Ishikawa (cell line): ENCODE data around the gene PLXNA4.

ENCODE experiments used
- CEBPB ChIP-seq: IDR thresholded peaks from 2 replicates; pipeline ENCODE4 v1.6.1; 2012
- EP300 ChIP-seq: IDR thresholded peaks from 2 replicates; pipeline ENCODE4 v1.6.1; 2012; ENCODE audit warnings: borderline replicate concordance
- MAX ChIP-seq: IDR thresholded peaks from 2 replicates; pipeline ENCODE4 v1.6.1; 2012
- RAD21 ChIP-seq: IDR thresholded peaks from 2 replicates; pipeline ENCODE4 v1.6.1; 2012; ENCODE audit warnings: low read depth
- ZBTB7A ChIP-seq: IDR thresholded peaks from 2 replicates; pipeline ENCODE4 v1.6.1; 2012; ENCODE audit warnings: low read depth

GRCh38 chr7:132226957-132227290 lies 349.3 kb downstream of the PLXNA4 start:
- TF ChIP-seq RAD21 (no peak), MAX (no peak), EP300 (no peak), CEBPB (no peak), ZBTB7A (no peak)
